Measurements from ENCODE around the gene C12orf57.
A peak's percentile ranks its signal among the peaks of the same experiment; 100 is the strongest.

Gene C12orf57

DNA sequence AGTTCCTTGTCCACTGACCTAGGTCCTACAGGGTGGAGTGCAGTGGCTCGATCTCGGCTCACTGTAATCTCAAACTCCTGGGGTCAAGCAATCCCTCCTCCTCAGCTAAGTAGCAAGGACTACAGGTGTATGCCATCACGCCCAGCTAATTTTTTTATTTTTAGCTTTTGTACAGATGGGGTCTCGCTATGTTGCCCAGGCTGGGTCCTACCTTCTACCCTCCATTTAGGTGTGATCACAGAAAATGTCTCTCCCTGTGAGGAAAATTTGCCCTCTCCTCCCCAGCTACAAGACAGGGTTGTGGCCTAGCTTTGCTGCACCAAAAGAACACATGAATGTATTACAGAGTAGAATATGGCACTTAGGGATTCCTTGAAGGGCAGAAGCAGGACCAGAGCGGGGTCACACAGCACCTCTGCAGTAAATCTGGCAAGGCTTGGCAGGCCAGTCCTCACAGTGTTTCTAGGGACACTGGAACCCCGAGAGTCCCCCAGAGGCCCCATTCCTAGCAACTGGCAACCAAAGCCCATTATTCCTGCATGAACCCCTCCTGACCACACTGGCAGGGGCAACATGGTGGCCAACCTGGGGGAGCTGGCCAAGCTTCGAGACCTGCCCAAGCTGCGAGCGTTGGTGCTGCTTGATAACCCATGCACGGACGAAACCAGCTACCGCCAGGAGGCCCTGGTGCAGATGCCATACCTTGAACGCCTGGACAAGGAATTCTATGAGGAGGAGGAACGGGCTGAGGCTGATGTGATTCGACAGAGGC lies 31.5 kb upstream of the C12orf57 start:
- H3K36me3 ChIP-seq = peaks cover 12% of the 10 kb centered on the region
- no peak overlapping the region for H3K4me3 ChIP-seq (ENCODE audit: low read depth, low read length)
- H3K27me3 ChIP-seq = no peaks in the 10 kb centered on the region

DNA sequence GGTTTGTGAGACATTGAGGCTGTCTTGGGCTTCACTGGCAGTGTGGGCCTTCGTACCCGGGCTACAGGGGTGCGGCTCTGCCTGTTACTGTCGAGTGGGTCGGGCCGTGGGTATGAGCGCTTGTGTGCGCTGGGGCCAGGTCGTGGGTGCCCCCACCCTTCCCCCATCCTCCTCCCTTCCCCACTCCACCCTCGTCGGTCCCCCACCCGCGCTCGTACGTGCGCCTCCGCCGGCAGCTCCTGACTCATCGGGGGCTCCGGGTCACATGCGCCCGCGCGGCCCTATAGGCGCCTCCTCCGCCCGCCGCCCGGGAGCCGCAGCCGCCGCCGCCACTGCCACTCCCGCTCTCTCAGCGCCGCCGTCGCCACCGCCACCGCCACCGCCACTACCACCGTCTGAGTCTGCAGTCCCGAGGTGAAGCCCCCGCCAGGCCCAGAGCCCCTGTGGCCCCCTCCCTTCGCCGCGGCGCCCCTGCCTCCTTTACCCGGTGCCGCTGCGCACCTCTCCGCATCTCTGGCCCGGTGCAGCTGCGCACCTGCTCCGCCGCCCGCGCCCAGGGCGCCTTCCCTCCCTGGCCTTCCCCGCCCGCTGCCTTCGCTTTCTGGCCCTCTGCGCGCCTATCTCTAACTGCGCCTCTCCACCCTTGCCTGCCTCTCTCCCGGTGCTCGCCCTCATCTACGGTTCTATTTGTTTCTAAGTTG lies 29.4 kb upstream of the C12orf57 start, which contains the start of gene ENO2:
ENO2 (plus strand) TSS at position 335 of the 701 bp plus-strand sequence. CDS start 1,253 bp downstream, outside the sequence.
- no peaks in the 10 kb centered on the region for H3K27me3 ChIP-seq
- H3K4me1 ChIP-seq = peaks cover 3% of the 10 kb centered on the region; the same call in 1 of the 2 replicates
- DNase-seq = peak; percentile 85
- TF ChIP-seq, protein P1, sequence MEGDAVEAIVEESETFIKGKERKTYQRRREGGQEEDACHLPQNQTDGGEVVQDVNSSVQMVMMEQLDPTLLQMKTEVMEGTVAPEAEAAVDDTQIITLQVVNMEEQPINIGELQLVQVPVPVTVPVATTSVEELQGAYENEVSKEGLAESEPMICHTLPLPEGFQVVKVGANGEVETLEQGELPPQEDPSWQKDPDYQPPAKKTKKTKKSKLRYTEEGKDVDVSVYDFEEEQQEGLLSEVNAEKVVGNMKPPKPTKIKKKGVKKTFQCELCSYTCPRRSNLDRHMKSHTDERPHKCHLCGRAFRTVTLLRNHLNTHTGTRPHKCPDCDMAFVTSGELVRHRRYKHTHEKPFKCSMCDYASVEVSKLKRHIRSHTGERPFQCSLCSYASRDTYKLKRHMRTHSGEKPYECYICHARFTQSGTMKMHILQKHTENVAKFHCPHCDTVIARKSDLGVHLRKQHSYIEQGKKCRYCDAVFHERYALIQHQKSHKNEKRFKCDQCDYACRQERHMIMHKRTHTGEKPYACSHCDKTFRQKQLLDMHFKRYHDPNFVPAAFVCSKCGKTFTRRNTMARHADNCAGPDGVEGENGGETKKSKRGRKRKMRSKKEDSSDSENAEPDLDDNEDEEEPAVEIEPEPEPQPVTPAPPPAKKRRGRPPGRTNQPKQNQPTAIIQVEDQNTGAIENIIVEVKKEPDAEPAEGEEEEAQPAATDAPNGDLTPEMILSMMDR (IDR thresholded peaks at IDR 0.05; ENCODE audit: low read depth, low read length) = no peak
- no peaks in the 10 kb centered on the region for H3K9me3 ChIP-seq
- H3K36me3 ChIP-seq = peaks cover 21% of the 10 kb centered on the region
- H3K4me3 ChIP-seq (ENCODE audit: low read depth, low read length) = peak within 1 kb of the TSS; percentile 90

More for the DNA sequence above, 31.5 kb upstream of the C12orf57 start:
- H3K9me3 ChIP-seq = no peaks in the 10 kb centered on the region
- DNase-seq = no peak
- peaks cover 3% of the 10 kb centered on the region; the same call in 1 of the 2 replicates for H3K4me1 ChIP-seq
- TF ChIP-seq, protein P1 (IDR thresholded peaks at IDR 0.05; ENCODE audit: low read depth, low read length) = no peak

DNA sequence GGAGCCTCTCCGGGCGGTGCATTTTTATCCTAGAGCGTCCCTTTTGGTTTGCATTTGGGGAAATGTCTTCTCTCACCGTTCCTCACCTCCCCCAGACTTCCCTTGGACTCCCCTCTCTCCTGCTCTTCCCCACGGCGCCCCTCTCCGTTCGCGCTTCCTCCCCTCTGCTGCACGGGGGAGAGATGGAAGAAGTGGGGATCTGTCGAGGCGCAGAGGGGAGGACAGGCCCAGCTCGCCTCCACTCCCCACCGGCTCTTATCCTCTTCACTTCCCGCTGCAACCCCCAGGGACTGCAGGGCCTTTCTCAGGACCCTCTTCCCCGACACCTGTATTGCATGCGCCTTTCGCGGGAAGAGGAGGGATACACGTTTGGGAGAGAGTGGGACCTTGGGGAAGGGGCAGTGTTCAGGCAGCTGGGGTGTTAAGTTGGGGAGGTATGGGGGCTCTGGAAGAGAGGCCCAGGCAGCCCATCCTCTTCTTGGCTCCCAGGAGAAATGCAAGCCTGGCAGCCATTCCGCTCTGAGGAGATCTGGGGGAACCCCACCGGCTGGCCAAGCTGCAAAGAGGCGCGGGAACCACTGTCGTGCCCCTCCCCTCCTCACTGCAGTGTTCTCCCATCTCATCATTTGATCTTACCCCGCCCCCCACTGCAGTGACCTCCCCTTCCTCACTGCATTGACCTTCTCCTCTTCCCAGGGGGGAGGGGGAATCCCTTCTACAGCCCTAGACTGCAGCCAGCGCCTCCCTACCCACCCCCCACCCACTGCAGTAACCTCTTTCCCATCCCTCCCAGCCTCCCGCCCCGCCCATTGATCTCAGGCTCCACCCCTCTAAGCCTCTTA lies 28.7 kb upstream of the C12orf57 start:
- Histone ChIP-seq H3K36me3 (peaks cover 27% of the 10 kb centered on the region), H3K4me1 (peaks cover 3% of the 10 kb centered on the region; the same call in 1 of the 2 replicates), H3K4me3 (ENCODE audit: low read depth, low read length) (peak overlapping the region; percentile 90), H3K27me3 (no peaks in the 10 kb centered on the region), H3K9me3 (no peaks in the 10 kb centered on the region)
- TF ChIP-seq, protein P1 (IDR thresholded peaks at IDR 0.05; ENCODE audit: low read depth, low read length) = no peak
- peak; percentile 79 for DNase-seq

DNA sequence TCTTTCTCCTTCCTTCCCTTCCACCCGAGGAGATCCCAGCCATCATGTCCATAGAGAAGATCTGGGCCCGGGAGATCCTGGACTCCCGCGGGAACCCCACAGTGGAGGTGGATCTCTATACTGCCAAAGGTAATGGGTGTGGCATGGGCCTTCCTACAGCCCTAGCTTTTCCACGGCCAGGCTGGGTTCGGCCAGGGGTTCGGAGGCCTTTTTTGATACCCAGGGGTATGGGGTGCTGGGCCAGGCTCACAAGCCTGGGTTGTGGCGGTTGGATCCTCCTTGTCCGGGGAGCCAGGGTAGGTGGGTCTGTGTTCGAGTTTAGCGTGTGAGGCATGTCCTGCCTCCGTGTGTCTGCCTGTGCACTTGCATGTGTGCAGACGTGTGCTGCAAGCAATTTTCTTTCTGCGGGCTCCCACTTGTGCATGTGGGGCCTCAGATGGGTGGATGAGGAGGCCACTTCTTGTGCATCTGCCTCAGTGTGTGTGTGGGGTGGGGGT lies 28.0 kb upstream of the C12orf57 start:
- no peak for DNase-seq
- peaks cover 27% of the 10 kb centered on the region for H3K36me3 ChIP-seq
- H3K4me1 ChIP-seq = peaks cover 3% of the 10 kb centered on the region; the same call in 1 of the 2 replicates
- no peaks in the 10 kb centered on the region for H3K27me3 ChIP-seq
- H3K4me3 ChIP-seq (ENCODE audit: low read depth, low read length) = peak overlapping the region; percentile 90
- H3K9me3 ChIP-seq = no peaks in the 10 kb centered on the region
- TF ChIP-seq, protein P1 (IDR thresholded peaks at IDR 0.05; ENCODE audit: low read depth, low read length) = no peak

DNA sequence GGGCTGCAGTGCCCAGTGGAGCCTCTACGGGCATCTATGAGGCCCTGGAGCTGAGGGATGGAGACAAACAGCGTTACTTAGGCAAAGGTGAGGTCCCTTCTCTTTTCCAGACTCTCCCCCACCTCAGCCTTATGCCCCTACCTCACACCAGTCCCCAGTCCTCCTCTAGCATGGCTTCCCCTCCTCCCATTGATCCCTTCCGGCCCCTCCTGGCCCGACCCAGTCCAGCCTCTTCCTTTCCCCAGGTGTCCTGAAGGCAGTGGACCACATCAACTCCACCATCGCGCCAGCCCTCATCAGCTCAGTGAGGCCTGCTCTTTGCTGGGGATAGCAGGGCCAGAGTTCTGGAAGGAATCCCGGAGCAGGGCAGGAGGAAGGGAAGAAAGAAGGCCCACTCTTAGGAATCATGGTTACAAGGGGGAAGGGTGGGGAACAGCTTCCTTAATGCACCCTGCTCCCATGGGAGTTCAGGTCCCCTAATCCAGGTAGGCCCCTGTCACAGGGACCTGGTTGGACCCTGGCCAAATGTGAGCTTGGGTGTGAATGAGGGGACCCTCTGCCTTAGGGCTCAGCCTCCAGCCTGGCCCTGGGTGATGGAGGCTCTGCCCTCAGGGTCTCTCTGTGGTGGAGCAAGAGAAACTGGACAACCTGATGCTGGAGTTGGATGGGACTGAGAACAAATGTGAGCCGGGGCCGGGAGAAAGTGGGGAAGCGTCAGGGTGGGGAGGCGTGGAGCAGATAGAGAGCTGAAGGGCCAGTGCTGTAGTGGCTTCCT lies 27.2 kb upstream of the C12orf57 start:
- no peak for DNase-seq
- no peaks in the 10 kb centered on the region for H3K9me3 ChIP-seq
- no peaks in the 10 kb centered on the region for H3K27me3 ChIP-seq
- H3K36me3 ChIP-seq = peaks cover 29% of the 10 kb centered on the region
- H3K4me3 ChIP-seq (ENCODE audit: low read depth, low read length) = no peak overlapping the region
- peaks cover 3% of the 10 kb centered on the region; the same call in 1 of the 2 replicates for H3K4me1 ChIP-seq
- TF ChIP-seq, protein P1 (IDR thresholded peaks at IDR 0.05; ENCODE audit: low read depth, low read length) = no peak
